AG08396 (cell line): ENCODE data around the gene ZNF607.
"Not testable (repeated sequence)": the region's sequence is repeated elsewhere in the genome, so short reads cannot be mapped to it uniquely, and the experiment has no call there.

ENCODE experiments used
- DNase-seq: peaks from one replicate; pipeline ENCODE4 v3.0.0; 2012; ENCODE audit warnings: low spot score, mixed read lengths

Gene ZNF607

GRCh38 chr19:37719111-37719926 lies at the start of gene ZNF607:
Gene ZNF607 (minus strand): TSS chr19:37719761. CDS start chr19:37711618, 8,143 bp downstream.
- DNase-seq, result peak; percentile 98

DNA sequence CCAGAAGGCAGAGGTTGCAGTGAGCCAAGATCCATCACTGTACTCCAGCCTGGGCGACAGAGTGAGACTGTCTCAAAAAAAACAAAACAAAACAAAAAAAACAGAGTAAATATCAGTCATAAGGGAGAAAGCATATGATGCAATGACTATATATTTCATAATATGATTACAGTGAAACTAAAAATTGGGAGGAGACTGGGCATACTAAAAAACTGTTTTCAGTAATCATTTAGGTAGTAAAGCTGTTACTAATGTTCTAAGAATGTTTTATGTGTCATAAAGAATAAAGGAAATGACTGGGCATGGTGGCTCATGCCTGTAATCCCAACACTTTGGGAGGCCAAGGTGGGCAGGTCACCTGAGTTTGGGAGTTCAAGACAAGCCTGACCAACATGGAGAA lies 43.9 kb upstream of the ZNF607 start:
- no peak for DNase-seq

DNA sequence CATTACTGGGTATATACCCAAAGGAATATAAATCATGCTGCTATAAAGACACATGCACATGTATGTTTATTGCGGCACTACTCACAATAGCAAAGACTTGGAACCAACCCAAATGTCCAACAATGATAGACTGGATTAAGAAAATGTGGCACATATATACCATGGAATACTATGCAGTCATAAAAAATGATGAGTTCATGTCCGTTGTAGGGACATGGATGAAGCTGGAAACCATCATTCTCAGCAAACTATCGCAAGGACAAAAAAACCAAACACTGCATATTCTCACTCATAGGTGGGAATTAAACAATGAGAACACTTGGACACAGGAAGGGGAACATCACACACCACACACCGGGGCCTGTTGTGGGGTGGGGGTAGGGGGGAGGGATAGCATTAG lies 38.1 kb upstream of the ZNF607 start:
- DNase-seq, result not testable (repeated sequence)

DNA sequence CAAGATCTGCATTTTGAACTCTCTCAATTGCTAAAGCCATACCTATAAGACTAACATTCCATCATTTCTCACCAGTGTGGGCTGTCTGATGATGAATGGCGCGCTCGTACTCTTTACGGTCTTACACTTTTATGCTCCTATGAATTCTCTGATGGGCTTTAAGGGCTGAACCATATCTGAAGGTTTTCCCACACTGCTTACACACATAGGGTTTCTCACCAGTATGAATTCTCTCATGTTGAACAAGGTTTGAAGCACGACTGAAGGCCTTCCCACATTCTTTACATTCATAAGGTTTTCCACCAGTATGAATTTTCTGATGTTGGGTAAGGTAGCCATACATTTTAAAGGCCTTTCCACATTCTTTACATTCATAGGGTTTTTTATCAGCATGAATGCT lies 18.8 kb upstream of the ZNF607 start:
- DNase-seq, result no peak

DNA sequence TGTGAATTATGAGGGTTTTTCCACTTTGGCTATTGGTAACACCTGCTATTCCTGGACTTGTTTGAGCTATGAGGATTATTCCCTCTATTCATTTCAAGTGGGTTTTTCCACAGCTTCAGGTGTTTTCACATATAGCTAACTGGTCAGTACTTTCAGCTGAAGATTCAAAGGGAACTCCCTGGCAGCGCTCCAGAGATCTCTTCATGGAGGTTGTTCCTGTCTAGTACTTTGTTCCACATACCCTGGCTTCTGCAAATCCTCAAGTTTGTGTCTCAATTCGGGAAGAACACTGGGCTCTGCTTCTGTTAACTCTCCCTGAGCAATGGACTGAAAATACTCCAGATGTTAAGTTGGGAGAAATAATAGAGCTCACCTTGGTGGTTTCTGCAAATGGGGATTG lies 5.6 kb upstream of the ZNF607 start:
- no peak for DNase-seq

DNA sequence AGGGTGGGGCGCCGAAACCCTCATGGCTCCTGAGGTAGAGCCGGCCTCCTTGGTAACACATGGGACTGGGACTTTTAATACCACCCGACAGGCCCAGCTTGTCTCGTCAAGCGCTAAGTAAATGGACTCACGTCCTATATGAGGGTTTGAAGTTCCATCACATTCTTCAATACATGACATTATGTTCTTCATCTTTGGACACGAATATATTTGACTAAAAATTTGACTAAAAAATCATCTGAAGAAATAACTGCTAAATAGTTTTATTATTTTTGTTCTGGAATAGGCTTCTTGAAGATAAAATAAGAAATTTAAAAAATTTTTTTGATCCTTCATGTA lies 335 bp upstream of the ZNF607 start:
- DNase-seq, result no peak

GRCh38 chr19:37718304-37718703 lies 1.3 kb downstream of the ZNF607 start:
- DNase-seq, result no peak

DNA sequence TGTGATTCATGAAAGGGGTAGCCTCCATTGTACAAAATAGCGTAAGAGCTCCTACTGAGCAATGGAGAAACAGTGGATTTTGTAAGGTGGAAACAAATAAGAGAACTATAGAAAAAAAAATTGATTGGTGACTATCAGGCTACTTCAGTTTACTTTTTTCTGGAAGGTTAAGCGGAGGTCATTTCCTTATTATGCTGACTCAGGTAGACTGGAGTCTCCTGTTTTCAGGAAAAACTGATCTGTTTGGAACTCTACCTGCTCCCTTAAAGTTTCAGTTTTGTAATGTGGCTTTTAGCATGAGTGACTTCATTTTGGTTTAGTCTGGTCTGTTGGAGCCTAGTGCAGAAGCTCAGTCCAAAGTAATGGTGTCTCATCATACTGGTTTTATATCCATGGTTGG lies 3.4 kb downstream of the ZNF607 start:
- DNase-seq, result no peak

DNA sequence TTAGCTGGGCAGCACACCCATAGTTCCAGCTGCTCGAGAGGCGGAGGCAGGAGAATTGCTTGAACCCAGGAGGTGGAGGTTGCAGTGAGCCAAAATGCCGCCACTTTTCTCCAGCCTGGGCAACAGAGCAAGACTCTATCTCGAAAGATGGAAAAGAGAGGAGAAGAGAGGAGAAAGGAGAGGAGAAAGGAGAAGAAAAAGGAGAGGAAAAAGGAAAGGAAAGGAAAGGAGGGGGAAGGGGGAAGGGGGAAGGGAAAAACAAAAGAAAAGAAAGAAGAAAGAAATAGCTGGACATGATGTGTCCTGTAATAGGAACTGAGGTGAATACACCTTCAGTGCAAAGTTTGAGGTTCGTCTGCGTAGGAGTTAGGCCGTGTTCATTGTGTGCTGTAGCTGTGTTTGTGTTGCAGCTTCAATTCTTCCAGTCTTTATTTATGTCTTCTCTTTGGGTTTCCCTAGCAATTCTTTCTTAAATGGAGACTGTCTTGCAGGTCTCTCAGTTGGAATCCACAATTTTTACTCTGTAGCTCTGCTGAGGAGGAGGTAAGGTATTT lies 13.4 kb downstream of the ZNF607 start:
- DNase-seq, result no peak

- no peak for DNase-seq
Measured at GRCh38 chr19:37699057-37699456, 20.5 kb downstream of the ZNF607 start.

GRCh38 chr19:37698216-37698615 lies 21.3 kb downstream of the ZNF607 start:
- DNase-seq, result no peak

GRCh38 chr19:37695144-37695899 lies 24.2 kb downstream of the ZNF607 start:
- no peak for DNase-seq

DNA sequence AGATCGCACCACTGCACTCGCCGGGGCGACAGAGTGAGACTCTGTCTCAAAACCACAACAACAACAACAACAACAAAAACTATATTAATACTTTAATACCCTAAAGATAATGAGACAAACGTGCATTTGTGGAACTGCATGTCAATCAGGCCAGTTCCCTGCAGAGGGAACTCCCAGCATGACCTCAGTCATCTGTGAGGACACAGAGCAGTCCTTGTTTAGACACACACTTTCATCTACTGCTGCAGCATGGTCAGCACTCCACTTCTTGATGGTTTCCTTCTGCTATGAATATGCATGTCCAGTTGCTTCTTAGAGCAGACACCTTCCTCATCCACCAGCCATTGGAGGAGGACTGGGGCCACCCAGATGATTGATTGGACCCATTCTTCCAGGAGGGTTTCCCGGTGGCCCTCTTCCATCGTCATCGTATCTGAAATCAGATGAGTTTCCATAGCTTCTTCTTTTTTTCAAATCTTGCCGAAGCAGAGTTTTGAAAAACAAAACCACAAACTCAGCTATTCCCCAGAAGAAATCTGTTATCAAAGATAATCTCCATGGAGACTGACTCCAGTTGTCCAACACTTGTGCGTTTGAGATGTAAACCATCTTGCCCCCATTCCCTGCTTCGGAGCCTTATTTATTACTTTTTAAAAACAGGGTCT lies 26.5 kb downstream of the ZNF607 start:
- DNase-seq, result no peak

DNA sequence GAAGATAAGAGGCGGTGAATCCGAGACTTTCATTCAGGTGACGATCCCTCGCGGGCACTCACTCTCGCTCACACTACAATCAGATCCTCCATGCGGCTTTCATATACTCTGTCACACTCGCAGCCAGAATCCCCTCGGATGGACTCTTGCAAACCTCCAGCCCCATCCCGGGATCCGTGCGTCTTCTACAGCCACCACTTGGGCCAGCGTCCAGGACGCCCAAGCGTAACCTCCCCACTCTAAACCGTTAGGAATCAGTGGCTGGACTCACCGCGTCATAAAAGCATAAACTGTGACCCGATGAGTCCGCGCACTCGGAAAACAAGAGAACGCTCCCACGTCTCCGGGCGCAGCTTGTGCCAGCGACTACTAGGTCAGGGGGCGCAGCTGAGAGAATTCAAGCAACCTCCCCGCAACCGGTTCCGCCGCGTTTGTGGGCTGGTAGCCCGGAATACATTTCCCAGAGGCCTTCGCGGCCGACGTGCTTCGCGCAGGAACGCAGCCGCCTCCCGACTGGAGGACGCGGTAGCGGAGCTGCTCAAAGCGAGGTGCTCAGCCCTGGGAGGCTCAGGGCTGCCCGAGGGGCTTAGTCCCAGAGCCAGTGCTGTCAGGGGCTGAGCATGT lies 27.6 kb downstream of the ZNF607 start:
- peak; percentile 84 for DNase-seq

- no peak for DNase-seq
Measured at GRCh38 chr19:37683520-37683919, 36.0 kb downstream of the ZNF607 start.

- no peak for DNase-seq
Measured at GRCh38 chr19:37669450-37669914, 50.1 kb downstream of the ZNF607 start.

GRCh38 chr19:37657157-37657556 lies 62.4 kb downstream of the ZNF607 start:
- DNase-seq, result not testable (repeated sequence)

GRCh38 chr19:37655689-37656371 lies 63.7 kb downstream of the ZNF607 start:
- DNase-seq, result peak; percentile 92

- peak; percentile 92 for DNase-seq
Measured at GRCh38 chr19:37655301-37655688, 64.3 kb downstream of the ZNF607 start, which contains the start of gene ZFP30. Gene ZFP30 (minus strand): TSS chr19:37655465. CDS start chr19:37647822, 7,643 bp downstream.

DNA sequence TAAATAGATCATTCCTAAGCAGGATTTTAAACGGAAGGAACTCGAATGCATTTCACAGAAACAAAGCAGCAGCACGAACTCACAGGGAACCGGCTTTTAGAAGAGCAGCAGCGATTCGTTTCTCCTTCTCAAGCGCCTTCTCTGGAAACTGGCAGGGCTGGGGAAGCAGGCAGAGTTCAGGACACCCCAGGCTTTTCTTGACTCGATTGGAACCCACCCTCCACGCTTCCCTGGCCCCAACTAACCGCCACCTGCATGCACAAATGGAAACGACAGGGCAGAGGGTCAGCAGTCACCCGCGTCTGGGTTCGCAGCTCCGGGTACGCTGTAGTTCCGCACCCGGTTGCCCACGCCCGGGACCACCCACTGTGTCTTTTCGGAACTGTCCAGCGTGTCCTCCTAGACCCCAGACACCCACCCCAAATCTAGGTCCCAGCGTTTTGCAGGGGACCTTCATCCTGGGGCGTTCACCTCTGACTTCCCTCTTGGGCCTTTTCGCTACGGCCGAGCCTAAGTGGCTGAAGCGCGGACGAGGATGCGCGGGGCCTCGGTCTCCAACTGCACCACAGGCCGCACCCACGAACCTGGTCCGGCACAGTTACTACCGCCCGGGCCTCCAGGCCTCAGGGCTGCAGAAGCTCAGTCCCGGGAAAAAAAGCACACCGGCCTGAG lies 64.8 kb downstream of the ZNF607 start:
- peak; percentile 50 for DNase-seq

GRCh38 chr19:37654118-37654517 lies 65.4 kb downstream of the ZNF607 start:
- DNase-seq, result peak; percentile 16
